ENCODE measurements around the gene C16orf86.

C16orf86 gene

DNA sequence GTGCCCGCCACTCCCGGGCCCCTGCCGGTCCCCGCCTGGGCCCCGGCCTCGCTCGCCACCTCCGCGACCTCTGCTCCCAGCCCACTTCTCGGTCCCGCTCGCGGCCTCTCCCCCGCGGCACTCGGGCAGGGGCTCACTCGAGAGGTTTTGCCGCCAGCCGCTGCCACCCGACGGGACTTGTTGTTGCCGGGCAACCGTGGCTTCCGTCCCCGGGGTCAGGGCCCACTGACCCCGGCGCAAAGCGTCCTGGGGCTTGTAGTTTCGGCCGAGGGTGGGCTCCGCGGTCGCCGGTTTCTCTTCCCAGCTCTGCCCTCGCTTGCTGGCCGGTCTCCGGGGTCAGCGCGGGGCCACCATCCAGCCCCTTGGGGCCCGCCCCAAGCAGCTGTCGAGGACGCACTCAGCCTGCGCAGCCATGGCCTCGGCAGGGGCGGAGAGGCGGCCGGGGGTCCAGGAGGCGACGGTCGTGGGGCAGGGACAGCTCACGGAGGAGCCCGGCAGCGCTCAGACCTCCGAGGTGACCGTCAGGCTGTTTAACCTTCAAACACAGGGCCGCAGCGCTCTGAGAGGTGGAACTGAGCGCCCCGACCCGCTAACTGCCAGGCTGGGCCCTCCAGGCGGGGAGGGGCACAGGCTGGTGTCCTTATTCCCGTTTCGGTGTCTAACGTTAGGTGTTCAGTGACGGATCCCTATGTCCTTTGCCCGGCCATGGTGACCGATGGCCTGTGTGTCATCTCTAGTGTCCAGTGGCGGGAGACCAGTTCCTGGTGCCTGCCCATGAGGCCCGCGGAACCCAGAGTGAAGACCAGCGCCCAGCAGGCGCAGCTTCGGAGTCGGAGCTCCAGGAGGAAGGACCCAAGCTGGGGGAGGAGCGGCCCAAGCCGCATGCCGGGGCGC lies at the start of gene C16orf86, which contains the start of gene ENKD1:
Gene C16orf86 (plus strand): TSS at position 256 of the 894 bp plus-strand sequence. CDS start 157 bp downstream, at position 413.
Gene ENKD1 (minus strand): TSS at position 192 of the 894 bp plus-strand sequence. CDS start 308 bp downstream, outside the sequence.
- DNase-seq, result peak; percentile 43

GRCh38 chr16:67628216-67628615 lies 38.4 kb upstream of the C16orf86 start:
- DNase-seq, result no peak

DNA sequence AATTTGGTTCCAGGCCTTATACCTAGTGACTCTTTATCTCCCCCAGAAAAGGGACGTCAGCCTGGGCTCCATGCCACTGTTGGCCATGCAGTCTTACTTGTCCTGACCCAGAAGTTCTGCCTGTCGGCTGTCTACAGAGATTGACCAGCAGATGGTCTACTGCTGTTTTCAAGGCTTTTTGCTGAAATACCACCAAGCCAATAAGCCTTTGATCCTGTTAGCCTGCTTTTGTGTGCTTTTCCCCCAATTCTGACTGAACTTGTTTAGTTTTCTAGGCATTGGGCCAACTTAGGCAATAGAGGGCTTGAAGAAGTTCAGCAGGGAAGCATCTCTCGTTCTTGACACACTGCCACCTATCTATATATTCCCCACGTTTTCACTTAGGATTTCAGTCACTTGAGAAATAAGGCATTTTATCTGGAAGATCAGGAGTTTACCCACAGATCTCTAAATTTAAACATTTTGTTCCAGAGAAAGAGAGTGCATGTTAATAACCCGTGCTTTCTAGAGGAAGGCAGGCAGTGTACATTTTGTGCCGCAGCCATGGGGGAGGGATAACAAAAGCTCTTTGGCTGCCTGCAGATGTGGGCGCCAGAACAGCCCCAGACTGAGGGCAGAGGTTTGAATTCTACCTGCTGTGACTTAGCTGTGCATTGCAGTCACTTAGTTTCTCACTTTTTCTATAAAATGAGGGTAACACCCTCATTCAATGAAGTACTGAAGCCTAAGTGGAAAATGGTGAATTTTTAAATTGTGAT lies 34.0 kb upstream of the C16orf86 start:
- DNase-seq, result no peak

DNA sequence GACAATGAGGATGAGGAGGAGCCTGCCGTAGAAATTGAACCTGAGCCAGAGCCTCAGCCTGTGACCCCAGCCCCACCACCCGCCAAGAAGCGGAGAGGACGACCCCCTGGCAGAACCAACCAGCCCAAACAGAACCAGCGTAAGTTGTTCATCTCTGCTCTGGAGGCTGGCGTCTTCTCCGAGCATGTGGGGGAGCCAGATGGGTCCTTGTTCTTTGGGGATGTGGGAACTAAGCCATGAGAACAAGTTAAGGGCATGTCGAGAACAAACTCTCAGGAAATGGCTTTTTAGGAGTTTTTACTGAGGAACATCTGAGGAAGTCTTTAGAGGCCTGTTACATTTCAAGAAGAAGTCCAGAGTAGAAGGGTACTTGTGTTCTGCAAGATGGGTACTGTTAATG lies 29.9 kb upstream of the C16orf86 start:
- DNase-seq, result no peak

DNA sequence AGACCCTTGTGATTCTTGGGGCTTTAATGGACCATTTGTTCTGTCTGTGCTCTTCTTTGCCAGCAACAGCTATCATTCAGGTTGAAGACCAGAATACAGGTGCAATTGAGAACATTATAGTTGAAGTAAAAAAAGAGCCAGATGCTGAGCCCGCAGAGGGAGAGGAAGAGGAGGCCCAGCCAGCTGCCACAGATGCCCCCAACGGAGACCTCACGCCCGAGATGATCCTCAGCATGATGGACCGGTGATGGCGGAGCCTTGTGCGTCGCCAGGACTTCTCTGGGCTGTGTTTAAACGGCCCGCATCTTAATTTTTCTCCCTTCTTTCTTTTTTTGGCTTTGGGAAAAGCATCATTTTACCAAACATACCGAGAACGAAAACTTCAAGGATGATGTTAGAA lies 29.0 kb upstream of the C16orf86 start:
- DNase-seq, result no peak

DNA sequence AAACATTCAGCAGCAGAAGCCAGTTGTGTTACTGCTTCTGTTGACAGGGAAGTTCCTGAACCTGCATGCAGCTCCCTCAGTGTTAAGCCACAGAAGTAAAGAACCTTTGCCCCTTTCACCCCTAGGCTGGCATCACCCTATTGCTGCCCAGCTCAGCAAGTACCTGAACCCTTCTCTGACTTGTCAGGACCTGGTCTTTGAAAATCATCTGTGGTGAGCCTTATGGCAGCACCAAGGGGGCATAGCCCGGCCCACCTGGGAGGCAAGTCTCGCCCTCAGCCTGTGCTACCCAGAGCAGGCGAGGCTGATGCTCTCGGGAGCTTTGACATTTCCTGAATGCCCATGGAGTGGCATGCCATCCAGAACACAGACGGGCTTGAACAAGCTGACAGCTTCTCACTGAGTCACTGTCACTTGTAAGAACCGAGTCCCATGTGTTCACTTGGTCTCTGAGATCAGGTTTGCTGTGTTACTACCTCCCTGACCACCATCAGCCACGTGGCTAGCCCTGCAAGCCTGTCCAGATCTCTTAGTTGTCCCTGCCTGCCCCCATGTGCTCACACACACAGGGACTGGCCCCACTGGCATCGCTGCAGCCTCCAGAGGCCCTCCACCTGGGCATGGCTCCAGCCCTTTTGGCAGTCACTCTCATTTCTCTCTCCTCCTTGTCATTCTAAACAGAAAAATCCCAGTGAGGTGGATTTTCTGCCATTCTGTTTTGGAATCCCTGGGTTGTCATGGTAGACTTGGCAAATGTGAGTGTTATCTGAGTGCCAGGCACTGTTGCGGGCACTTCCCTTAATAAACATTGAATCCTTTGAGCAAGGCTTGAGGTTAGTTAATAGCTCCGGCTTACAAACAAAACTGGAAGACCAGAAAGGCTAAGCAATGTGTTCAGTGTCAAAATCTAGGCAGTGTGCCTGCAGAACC lies 24.6 kb upstream of the C16orf86 start:
- no peak for DNase-seq

GRCh38 chr16:67644038-67644437 lies 22.6 kb upstream of the C16orf86 start:
- no peak for DNase-seq

- no peak for DNase-seq
Observed at GRCh38 chr16:67645397-67646121, 21.1 kb upstream of the C16orf86 start.

DNA sequence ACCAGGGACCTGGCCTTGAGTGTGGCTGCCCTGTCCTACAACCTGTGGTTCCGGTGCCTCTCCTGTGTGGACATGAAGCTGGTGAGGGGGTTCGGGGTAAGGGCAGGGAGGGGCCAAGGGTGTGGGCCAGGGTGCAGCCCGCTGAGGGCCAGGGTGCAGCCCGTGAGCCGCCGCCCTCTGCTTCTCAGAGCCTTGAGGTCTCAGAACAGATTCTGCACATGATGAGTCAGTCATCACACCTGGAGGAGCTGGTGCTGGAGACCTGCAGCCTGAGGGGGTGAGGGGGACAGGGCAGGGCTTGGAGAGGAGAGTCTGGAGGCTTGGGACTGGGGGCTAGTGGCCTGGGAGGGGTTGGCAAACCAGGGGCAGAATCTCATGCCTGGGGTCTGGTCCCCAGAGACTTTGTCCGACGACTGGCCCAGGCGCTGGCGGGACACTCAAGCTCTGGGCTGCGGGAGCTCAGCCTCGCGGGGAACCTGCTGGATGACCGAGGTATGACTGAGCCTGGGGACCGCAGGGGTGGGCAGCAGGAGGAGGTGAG lies 19.4 kb upstream of the C16orf86 start:
- no peak for DNase-seq

GRCh38 chr16:67647681-67648080 lies 18.9 kb upstream of the C16orf86 start:
- no peak for DNase-seq

GRCh38 chr16:67648088-67648763 lies 18.4 kb upstream of the C16orf86 start:
- no peak for DNase-seq

- no peak for DNase-seq
Observed at GRCh38 chr16:67648764-67649407, 17.7 kb upstream of the C16orf86 start.

- no peak for DNase-seq
Observed at GRCh38 chr16:67649494-67649931, 17.1 kb upstream of the C16orf86 start.

- no peak for DNase-seq
Observed at GRCh38 chr16:67650023-67650422, 16.6 kb upstream of the C16orf86 start.

DNA sequence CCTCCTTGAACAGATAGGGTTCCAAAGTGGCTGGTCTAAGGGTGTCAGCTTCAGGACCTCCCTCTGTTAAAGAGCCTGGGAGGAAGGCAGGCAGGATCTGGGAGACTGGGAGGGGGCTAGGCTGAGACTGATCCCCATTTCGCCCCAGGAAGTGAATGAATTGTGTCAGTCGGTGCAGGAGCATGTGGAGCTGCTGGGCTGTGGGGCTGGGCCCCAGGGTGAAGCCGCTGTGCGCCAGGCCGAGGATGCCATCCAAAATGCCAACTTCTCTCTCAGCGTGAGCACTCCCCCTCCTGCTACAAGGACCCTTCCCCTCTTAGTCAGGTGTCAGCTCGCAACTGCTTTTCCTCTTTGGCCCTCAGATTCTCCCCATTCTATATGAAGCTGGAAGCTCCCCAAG lies 15.6 kb upstream of the C16orf86 start:
- no peak for DNase-seq

- no peak for DNase-seq
Observed at GRCh38 chr16:67651847-67652246, 14.8 kb upstream of the C16orf86 start.

GRCh38 chr16:67652578-67653127 lies 14.0 kb upstream of the C16orf86 start:
- DNase-seq, result no peak

- no peak for DNase-seq
Observed at GRCh38 chr16:67653128-67653788, 13.4 kb upstream of the C16orf86 start.

DNA sequence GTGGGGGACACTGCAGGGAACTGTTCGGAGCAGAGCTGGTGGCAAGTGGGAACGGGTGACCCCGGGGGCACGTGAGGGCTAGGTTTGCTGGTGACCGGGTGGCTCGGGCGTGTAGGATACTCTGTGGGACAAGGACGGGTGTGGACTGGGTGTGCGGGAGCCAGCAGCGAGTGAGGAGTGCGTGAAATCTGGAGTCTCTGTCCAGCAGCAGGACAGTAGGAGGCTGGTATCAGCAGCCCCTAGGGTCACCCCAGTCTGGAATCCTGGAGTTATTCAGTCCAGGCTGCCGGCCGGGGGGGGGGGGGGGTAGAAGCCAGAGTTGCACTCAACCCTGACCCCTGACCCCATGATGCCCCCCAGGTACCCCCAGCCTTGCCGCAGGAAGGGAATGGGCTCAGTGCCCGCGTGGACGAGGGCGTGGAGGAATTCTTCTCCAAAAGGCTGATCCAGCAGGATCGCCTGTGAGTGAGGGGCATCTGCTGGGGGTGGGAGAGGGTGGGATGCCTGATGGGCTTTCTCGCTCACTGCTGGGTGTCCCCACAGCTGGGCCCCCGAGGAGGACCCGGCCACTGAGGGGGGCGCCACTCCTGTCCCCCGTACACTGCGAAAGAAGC lies 12.7 kb upstream of the C16orf86 start:
- DNase-seq, result no peak
